Mesenteric fat pad (tissue), 1 donor: ENCODE data around the gene S100A9. TPM values are rescaled to one million over a fixed set of nuclear protein-coding genes. Genes with fewer than 3 reads are reported as not detected.

Experiments used
- DNase-seq: peaks from one replicate; pipeline ENCODE4 v3.0.0-alpha.2; 2020; ENCODE audit warnings: low spot score
- total RNA-seq: library from RNA; stranded (reverse); fragmentation: NEBNext Ultra II Directional; extraction: Animal tissue kit (Norgen Biotek cat#: 25700); gene quantifications from one replicate; pipeline ENCODE4 v1.2.1, GENCODE V29; 2021
- donor health status: DM: yes; HTN: yes; CAD: no.

The S100A9 gene
- total RNA-seq, 1 donor from 2014 or later: 892 TPM

DNA sequence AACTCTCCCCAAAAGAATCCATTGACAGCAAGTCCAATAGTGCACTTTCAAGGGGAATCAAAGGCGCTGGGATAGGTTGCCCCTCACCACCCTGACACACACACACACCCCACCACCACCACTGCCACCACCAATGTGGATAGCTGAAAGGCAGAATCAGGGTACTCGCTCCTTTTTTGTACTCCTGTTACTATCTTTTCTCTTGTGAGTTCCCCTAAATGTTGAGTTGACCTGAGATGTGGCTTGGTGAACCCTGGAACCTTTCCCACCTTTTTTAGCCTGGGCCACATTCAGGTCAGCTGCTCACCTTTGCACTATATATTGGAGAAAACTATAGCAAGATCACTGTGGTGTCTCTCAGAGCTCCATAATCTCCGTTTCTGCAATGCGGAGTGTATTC lies 29.3 kb downstream of the S100A9 start:
- DNase-seq: no peak

DNA sequence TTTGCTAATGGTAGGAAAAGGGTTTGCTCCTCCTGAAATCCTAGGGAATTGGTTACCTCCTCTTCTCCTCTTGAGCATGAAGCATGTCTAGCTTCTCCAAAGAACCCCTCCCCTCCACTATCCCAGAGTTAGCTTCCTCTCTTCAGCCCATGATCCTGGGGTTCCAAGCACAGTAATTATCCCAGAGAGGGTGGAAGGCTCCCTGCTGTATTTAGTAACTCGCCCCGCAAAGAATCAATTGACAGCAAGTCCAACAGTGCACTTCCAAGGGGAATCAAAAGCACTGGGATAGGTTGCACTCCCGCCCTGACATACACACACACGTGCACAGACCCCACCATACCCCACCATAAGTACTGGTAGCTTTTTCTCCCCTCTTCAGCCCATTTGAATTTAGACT lies 30.1 kb downstream of the S100A9 start:
- no peak for DNase-seq

DNA sequence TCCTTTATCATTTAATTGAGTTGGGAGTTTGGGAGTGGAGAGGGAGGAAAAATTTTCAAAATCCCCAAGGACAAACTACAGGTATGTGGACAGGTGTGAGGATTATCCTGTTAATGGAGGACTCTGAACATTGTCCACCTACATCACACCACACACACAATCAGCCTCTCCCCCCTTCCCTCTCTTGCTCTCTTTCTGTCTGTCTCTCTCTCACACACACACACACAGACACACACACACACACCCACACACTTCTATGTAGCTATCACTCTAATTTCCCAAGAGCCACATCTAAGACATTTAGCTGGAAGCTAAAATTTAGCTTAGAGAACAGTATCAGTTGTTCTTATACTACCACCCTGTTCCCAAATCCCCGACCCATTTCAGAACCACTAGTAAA lies 31.7 kb downstream of the S100A9 start:
- no peak for DNase-seq

DNA sequence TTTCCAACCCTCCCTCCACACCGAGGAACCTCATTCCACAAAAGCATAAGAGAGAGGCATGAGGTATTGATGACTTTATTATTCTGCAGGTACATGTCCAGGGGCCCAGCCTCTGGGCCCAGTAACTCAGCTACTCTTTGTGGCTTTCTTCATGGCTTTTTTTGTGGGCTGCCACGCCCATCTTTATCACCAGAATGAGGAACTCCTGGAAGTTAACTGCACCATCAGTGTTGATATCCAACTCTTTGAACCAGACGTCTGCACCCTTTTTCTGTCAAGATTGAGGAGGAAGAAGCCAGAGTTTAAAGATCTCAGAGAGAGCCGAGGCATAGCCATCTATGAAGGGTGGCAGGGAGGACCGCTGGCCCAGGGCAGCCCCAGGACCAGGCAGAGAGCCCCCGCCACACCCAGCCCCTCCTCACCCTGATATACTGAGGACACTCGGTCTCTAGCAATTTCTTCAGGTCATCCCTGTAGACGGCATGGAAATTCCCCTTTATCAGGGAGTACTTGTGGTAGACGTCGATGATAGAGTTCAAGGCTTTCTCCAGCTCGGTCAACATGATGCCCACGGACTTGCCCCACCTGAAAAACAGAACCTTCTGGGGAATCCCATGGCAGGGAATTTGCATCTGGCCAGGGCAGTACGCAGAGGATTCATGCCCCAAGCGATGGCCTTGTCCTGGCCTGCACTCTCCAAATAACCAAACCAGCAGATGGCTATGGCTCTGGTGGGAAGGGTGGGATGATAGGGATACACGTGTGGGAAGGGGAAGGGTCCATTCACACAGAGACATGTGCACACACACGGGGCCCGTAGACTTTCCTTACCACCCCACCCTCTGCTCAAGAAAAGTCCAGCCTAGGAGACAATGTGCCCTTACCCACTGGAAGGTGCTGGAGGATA lies 32.6 kb downstream of the S100A9 start:
- DNase-seq: no peak

DNA sequence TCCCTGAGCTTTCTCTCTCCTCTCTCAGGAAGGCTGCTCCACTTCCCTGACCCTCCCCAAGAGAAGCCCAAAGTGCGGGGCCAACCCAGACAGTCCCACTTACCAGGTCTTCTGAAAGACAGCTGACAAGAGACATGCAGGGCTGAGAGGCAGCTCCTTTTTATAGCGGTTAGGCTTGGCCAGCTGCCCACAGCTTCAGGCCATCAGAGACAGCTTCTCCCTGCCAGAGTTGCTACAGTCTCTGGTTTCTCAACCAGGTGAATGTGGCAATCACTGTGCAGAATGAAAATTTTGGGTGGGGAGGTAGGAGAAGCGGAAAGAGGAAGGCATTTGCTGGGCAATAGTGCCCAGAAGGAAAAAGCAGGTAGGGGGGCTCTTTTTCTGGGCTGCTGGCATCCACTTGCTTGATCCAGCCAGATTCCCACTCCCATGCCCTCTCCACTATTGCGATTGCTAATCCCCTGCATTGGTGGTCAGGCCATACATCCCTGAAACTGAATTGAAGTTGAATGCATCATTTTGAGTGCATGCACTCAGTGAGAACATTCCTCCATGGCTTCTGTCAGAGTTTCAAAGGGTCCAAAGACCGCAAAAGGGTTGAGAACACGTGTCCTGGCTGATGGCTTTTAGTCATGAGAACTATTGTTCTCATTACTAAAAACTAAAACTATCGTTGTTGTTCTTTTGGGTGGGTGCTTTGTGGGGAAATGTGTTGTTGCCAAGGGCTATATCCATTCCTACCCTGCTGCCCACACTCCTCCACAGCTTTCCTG lies 33.5 kb downstream of the S100A9 start, which contains the start of gene S100A8:
TSS of gene S100A8 (minus strand) at position 136 of the 773 bp plus-strand sequence. CDS start 538 bp downstream, outside the sequence.
- DNase-seq: no peak

DNA sequence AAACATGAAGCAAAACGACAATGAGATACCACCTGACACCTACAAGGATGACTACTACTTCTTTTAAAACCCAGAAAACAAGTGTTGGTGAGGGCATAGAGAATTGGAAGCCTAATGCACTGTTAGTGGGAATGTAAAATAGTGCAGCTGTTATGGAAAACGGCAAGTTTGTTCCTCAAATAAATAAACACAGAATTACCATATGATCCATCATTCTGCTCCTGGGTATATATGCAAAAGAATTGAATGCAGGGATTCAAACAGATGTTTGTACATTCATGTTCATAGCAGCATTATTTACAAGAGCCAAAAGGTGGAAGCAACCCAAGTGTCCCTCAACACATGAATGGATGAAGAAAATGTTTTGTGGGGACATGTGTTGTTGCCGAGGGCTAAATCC lies 34.6 kb downstream of the S100A9 start:
- DNase-seq: no peak

DNA sequence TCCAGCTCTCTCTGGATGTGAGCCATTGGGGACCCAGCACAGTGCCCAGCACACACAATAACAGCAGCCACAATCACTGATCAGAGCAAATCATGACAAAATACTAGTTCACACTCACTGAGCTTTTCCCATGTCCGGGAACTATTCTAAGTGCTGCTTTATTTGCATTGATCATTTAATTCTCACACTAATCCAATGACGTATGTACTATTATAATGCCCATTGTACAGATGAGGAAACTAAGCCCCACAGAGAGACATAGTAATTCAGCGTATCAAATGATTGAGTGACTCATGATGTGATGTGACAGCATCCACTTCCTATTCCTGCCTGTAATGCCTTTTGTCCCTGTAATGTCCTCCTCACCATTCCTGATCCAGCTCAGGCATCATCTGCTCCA lies 35.2 kb downstream of the S100A9 start:
- DNase-seq: no peak

DNA sequence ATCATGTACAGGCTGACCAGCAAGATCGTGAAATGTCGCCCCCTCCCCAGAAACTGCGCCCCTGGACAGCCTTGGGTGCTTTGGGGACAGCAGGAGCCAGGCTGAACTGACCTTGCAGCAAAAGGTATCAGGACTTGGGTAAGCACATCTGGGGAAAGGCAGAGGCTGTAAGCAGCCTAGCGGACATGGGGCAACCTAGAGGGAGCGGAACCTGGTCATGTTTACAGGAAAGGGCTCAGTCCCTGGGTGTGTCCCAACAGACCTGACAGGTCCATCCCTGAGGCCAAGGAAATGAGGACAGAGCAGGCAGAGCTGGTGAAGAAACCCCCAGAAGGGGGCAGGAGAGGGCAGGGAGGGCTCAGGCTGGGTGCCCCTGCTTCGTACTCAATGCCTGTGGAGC lies 36.3 kb downstream of the S100A9 start:
- no peak for DNase-seq

DNA sequence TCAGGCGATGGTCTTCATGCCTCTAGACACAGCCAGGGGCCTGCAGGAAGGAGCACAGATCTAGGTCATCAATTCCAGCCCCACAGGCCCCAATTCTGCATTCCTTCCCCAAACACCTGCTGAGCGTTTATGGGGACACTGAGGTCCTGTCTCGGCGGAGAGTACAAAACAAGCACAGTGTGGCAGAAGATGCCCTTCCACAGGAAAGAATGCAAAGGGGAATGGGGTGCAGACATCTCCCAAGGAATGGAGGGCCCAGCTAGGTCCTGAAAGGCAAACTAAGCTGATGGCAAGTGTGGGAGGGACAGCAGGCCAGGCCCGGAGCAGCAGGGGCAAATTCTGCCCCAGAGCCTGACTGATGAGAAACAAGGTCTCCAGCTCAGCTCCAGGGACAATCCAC lies 36.7 kb downstream of the S100A9 start:
- no peak for DNase-seq

DNA sequence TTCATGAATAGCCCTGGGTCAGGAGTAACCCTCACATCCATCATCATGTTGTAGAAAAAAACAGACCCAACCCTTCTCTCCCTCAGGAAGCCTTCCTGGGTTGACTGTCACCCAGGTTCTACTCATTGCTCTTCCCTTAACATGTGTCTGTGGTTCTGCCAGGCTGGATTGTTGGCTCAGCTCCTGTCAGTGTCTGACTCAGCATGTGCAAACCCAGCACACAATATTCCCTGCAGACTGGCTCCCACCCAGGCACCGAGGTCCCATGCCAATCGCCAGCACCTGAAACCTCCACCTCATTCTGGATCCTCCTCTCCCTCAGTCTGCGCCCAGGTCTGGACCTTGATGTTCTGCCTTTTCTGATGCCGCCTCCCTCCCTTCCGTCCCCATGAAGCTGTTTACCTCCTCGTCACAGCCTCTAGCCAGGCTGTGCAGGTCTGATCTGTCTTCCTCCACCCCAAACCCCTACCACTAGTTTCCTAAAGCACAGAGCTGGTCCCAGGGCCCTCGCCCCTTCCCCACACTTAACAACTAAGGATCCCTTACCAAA lies 37.6 kb downstream of the S100A9 start:
- DNase-seq: no peak

DNA sequence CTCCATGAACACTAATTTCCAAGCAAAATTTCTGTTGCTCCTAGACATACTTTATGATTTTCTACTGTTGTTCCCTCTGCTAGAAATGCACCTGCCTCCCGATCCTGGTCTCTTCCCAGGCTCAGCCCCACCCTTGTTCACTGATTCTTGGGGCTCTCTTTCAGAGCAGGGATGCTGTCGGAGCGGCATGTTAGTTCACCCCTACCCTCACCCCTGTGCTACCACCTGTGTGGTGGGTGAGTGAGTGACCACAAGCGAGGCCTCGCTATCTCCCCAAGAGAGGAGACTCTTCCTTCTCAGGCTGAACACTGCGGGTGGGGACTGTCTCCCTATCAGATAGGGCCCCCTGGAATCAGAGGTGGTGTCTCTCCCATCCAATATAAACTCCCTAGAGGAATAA lies 38.1 kb downstream of the S100A9 start:
- no peak for DNase-seq

DNA sequence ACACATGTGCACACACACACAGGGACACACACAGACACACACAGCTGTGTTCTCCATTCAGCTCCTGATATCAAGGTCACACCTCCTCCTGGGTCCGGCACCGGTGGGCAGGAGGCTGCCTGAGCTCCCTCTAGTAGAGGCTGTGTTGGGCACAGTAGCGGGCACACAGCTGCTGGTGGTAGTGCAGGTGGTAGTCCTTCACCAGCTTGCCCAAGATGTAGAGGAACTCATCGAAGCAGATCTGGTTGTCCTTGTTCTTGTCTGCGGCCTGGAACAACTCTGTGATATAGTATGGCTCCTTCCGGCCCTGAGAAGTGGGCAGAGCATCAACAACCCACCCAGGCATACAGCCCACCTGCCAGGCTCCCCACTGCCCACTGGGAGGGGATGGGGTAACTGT lies 38.8 kb downstream of the S100A9 start:
- no peak for DNase-seq

DNA sequence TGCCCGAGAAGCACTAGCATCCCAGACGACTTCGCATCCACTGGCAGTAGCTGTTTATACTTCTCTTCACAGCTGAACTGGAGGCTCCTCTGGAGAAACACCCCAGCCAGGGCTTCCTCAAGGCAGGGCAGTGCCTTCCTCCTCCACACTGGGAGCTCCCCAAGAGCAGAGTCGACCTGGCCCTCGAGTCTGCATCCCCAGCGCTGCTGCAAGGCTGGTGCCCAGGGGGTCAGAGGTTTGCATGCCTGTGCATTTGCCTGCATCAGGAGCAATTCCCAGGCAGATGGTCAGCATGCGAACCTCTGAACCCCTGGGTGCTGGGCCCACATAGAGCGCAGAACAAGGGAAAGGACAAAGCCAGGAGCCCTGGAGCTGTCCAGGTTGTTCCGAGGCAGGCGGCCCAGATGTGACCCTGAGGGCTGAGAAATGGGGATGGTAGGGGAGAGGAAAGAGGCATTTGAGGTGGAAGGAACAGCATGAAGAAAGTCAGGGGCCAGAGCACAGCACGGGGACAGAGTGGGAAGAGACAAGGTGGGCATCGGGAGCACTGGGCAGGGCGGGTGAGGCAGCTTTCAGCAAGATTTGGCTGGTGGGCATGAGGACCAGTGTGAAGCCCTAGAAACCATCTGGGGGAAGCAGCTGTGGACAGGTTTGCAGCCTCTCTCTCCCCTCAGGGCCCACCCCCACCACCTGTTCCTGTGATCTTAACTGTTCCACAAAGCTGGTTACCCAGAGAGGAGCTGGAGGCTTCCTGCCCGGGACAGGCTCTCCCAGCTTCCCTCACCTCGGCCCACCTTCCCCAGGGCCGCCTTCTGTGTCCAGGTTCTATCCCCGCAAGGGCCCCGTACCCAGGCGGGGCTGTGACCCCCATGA lies 39.6 kb downstream of the S100A9 start:
- DNase-seq: no peak

DNA sequence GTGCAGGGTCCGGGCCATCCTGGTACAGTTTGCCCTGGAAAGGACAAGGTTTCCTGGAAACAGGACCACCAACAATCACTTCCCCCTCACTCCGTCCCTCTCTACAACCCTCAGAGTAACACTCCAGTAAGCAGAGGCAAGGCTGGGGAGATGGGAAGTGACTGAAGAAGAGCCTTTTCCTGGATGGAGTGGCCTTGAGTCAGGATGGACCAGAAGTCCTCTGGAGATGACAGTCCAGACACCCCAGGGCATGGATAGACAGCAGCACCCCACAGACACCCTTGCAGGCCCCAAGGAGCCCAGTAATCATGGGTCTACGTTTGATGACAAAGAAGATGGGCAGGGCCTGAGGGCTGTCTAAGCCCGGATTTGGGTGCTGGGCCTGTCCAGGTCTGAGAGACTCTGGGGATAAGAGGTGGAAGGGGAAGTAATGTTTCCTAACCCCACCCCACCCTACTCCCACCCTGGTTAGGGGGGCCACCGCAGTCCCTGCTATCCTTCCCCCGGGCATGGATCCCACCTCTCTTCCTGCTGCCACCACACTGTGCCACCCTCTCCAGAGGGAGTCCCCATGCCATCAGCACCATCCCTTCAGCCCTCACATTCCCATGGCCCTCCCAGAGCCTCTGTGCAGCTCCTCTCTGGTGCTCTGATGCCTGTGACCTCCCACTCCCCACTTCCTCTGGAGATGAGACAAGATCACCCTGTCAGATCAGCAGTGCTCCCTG lies 40.4 kb downstream of the S100A9 start:
- no peak for DNase-seq

DNA sequence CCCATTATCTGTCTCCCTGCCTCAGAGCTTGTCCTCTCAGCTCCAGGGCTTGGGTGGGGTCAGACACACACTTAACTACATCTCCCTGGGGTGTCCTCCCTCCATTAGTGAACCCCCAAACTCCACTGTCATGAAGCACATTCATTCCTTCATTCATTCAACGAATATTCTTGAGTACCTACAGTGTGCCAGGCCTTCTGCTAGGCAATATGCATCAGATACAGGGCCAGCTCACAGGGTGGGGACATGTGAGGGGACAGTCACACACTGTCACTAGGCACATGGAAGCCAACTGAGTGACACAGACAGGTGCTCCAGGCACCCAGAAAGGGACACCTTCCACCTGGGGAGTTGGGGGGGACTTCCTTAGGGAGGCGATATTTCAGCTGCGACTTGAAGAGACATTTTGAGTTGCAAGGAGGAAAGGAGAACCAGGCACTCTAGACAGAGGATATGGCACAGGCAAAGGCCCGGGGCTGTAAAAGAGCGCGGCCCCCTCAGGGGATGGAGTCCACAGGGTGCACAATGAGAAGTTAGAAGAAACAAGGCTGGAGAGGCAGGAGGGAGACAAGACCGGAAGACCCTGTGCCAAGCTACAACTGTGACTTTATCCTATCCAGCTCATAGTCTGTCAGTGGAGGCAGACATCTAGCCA lies 41.9 kb downstream of the S100A9 start:
- DNase-seq: no peak

DNA sequence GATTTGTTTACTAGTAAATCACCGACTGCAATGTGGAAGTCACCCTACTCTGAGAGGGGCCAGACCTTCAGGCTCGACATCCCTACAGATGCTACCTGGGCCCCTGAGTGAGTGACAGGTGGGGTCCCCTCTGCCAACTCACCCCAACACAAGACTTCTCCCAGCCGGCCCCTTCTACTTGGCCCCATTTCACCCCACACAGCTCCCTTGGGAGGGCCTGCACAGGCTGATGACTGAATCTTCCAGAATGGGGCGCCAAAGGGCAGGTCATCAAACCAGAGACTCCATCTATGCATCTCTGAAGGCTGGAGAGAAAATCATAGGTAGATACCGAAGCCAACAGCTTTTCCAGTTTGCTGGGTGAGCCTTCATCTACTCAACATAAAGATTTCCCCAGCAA lies 42.6 kb downstream of the S100A9 start:
- no peak for DNase-seq

DNA sequence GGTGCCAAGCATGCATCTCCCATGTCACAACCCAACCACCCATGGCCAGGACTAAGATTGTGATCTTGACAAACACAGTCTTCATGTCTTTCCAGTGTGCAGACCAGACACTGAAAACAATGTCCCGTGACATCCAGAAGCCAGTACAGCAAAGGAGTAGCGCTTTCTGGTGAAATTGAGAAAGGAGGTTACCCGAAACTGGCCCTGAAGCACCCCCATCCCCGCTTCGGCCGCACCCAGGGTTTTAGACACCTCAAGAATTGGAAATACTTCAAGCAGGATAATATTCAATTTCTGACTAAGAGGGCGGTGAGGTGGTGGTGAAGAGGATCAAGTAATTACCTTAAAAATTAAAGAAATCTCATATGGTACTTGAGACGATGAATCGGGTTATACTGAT lies 43.8 kb downstream of the S100A9 start:
- no peak for DNase-seq

DNA sequence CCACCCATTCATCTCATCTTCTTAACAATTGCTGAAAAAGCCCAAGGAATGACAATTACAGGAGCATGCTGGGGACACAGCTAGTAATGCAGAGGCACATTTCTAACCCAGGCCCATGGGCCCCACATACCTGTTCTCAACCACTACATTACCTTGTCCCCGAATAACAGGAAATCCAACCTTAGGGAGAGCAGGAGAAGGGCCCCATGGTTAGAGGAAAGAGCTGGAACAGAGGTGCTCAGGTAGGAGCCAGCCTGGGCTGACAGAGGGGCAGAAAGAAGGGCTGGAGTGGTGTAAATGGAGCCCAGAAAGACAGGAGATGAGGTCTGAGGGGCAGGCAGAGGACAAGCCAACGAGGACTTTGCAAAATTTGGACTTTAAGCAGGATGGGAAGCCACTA lies 44.6 kb downstream of the S100A9 start:
- no peak for DNase-seq

DNA sequence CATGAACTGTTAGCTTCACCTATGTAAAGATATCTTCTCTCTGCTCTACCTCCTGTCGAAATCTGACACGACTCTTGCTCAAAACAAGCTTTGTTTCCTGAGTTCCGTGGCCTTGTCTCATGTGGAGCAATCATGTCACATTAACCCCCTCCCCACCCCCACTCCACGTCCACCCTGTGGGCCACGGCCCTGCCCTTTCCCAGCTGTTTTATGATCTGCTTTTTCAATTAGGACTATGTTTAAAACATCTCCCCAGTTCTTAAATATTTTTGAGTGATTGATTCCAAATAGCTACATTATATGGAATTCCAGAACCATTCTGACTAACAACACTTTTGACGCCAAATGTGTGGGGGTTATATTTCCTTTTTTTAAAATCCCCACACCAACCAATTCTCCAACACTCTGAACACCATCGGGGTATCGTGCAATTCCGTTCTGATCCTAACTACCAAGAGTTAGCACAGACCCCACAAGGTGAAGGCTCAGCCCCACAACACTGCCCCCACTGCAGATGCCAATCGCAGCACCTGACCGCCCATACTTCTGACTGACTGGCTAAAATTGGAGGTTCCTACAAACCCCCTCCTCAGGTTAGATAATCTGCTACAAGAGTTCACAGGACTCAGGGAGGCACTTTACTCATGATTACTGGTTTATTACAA lies 45.9 kb downstream of the S100A9 start:
- DNase-seq: no peak
